Pancreas (tissue), 10 donors: ENCODE data around the gene VWA8. TPM values are rescaled to one million over a fixed set of nuclear protein-coding genes. Genes with fewer than 3 reads are reported as not detected.

Source experiments
- ATAC-seq, 4 donors: fragments of 200-7000 bp; cut with Tn5 transposase; one replicate each; pipeline versions ENCODE4 v1.8.0 to v1.9.1; 2020; ENCODE audit warnings: mild to moderate bottlenecking in 4 of 4, moderate library complexity in 4 of 4
- DNase-seq, 6 donors: peaks; one replicate each; pipeline ENCODE4 v3.0.0-alpha.2; 2020
- FAIRE-seq: peaks from 2 replicates; lab custom pipeline; 2012; peaks lifted over from hg19 to GRCh38; lab: Jason Lieb, UNC
- H3K27ac ChIP-seq, 4 donors: fragments of 200-600 bp; sonication (generic); 1 replicate in 3 of 4; 2 replicates in 1 of 4; pipeline versions ENCODE4 v1.5.0 to v1.8.0; 2020
- H3K27me3 ChIP-seq, 4 donors: fragments of 200-600 bp; one replicate each; pipeline ENCODE4 v1.8.0; 2021
- H3K36me3 ChIP-seq, 3 donors: fragments of 200-600 bp; sonication (generic) in 1 of 3; one replicate each; pipeline versions ENCODE4 v1.5.0 to v1.8.0; 2020 to 2021
- H3K4me1 ChIP-seq, 3 donors: fragments of 200-600 bp; one replicate each; pipeline ENCODE4 v1.8.0; 2021
- H3K4me3 ChIP-seq, 4 donors: fragments of 200-600 bp; sonication (generic) in 2 of 4; one replicate each; pipeline versions ENCODE4 v1.5.0 to v1.8.0; 2020 to 2021
- H3K9me3 ChIP-seq, 4 donors: fragments of 200-600 bp; one replicate each; pipeline ENCODE4 v1.8.0; 2021
- CTCF ChIP-seq, 4 donors: fragments of 200-600 bp; sonication (generic) in 3 of 4; IDR thresholded peaks; one replicate each; pipeline versions ENCODE4 v1.5.0 to v1.8.0; 2021; ENCODE audit warnings: antibody characterized with exemption in 4 of 4
- WGBS, 2 donors: extraction: QIAGEN DNeasy Blood & Tissue Kit; methylation state at CpG; one replicate each; pipeline ENCODE4 v1.1.7; 2013; 5-methylcytosine and 5-hydroxymethylcytosine counted together
- intact Hi-C, 3 donors: fragments of 100-400 bp; cut with DNase I; formaldehyde crosslinking; loops; one replicate each; pipeline versions ENCODE4 v1.11.1 to v1.14.2; 2022
- polyA plus RNA-seq, 2 donors: library from polyadenylated mRNA; stranded (reverse); fragments of 200-250 nt; gene quantifications; one replicate each; pipeline ENCODE4 v1.2.3, GENCODE V29; 2013
- total RNA-seq, 6 donors: library from RNA; stranded (reverse); fragmentation: NEBNext Ultra II Directional in 4 of 6; extraction: Animal tissue kit (Norgen Biotek cat#: 25700) in 4 of 6; gene quantifications; one replicate each; pipeline versions ENCODE4 v1.2.1 to v1.2.4, GENCODE V29; 2021 to 2023
- donor health status: healthy with polysubstance abuse.
- donor health status: DM: no; HTN: no; CAD: no; lungs with moderate emphysema.
- donor health status: DM: no; HTN: no; CAD: no.
- donor health status: control.
- donor health status: control.
- donor health status: Bipolar disorder and iron deficiency.
- donor health status: DM: yes; HTN: yes; CAD: no.
- donor health status: DM: no; HTN: no; CAD: no.
- donor health status: DM: no; HTN: no; CAD: no.
- donor health status: DM: yes; HTN: yes; CAD: no.

Gene VWA8
- total and polyA plus RNA-seq, 8 donors, result 3.3 to 15.8 (median 9.2) TPM

GRCh38 chr13:41970918-41971317 lies 10.0 kb upstream of the VWA8 start:
- Histone ChIP-seq H3K4me1 (no peaks in the 10 kb centered on the region), H3K36me3 (no peaks in the 10 kb centered on the region), H3K4me3 (no peak overlapping the region), H3K27me3 (no peaks in the 10 kb centered on the region), H3K27ac (no peak overlapping the region), H3K9me3 (no peaks in the 10 kb centered on the region)
- intact Hi-C loops, result no loop called here
- FAIRE-seq, result no peak
- DNase-seq, result no peak
- WGBS, 2 donors, result 70 to 83% methylated on average over 2 of the region's 2 CpGs
- ATAC-seq, result no peak
- TF ChIP-seq CTCF (IDR thresholded peaks at IDR 0.05), result no peak

GRCh38 chr13:41970022-41970421 lies 9.1 kb upstream of the VWA8 start:
- Histone ChIP-seq H3K9me3 (no peaks in the 10 kb centered on the region), H3K4me3 (no peak overlapping the region), H3K27me3 (no peaks in the 10 kb centered on the region), H3K27ac (no peak overlapping the region), H3K36me3 (no peaks in the 10 kb centered on the region), H3K4me1 (no peaks in the 10 kb centered on the region)
- no peak for FAIRE-seq
- DNase-seq, result no peak
- no peak for TF ChIP-seq CTCF (IDR thresholded peaks at IDR 0.05)
- ATAC-seq, result no peak
- intact Hi-C loops, result no loop called here

GRCh38 chr13:41969072-41969471 lies 8.2 kb upstream of the VWA8 start:
- no peaks in the 10 kb centered on the region for H3K36me3 ChIP-seq
- no peaks in the 10 kb centered on the region for H3K27me3 ChIP-seq
- H3K4me3 ChIP-seq, result no peak overlapping the region
- no peaks in the 10 kb centered on the region for H3K4me1 ChIP-seq
- ATAC-seq (no peak), DNase-seq (no peak), FAIRE-seq (no peak)
- no peaks in the 10 kb centered on the region for H3K9me3 ChIP-seq
- TF ChIP-seq CTCF (IDR thresholded peaks at IDR 0.05), result no peak
- intact Hi-C loops, result no loop called here
- H3K27ac ChIP-seq, result no peak overlapping the region
- 90 to 95% methylated on average over 4 of the region's 4 CpGs for WGBS, 2 donors

GRCh38 chr13:41966671-41967070 lies 5.8 kb upstream of the VWA8 start:
- DNase-seq (no peak), ATAC-seq (no peak), FAIRE-seq (no peak)
- Histone ChIP-seq H3K27ac (no peak overlapping the region), H3K27me3 (no peaks in the 10 kb centered on the region), H3K4me1 (peaks cover 0 to 3% (median 0%) of the 10 kb centered on the region in 3 donors), H3K36me3 (no peaks in the 10 kb centered on the region), H3K4me3 (no peak overlapping the region), H3K9me3 (no peaks in the 10 kb centered on the region)
- WGBS, 2 donors, result 68 to 86% methylated on average over 1 of the region's 1 CpG
- no peak for TF ChIP-seq CTCF (IDR thresholded peaks at IDR 0.05)
- intact Hi-C loops, result no loop called here

- Histone ChIP-seq H3K27ac (no peak overlapping the region), H3K4me3 (no peak overlapping the region), H3K27me3 (no peaks in the 10 kb centered on the region), H3K9me3 (no peaks in the 10 kb centered on the region), H3K36me3 (no peaks in the 10 kb centered on the region), H3K4me1 (peaks cover 4 to 9% (median 6%) of the 10 kb centered on the region in 3 donors)
- intact Hi-C loops, result no loop called here
- TF ChIP-seq CTCF (IDR thresholded peaks at IDR 0.05), result no peak
- 78 to 89% methylated on average over 1 of the region's 1 CpG for WGBS, 2 donors
- ATAC-seq (no peak), DNase-seq (no peak), FAIRE-seq (no peak)
These were observed 2.1 kb upstream of the VWA8 start for GRCh38 chr13:41962994-41963393.
